GM21786 (cell line): Measurements from ENCODE around the gene BAG2.

Experiments used
- ATAC-seq: cut with Tn5 transposase; IDR thresholded peaks from one replicate; pipeline ENCODE4 v1.9.1; 2021; ENCODE audit not compliant: unreplicated experiment

Gene BAG2

DNA sequence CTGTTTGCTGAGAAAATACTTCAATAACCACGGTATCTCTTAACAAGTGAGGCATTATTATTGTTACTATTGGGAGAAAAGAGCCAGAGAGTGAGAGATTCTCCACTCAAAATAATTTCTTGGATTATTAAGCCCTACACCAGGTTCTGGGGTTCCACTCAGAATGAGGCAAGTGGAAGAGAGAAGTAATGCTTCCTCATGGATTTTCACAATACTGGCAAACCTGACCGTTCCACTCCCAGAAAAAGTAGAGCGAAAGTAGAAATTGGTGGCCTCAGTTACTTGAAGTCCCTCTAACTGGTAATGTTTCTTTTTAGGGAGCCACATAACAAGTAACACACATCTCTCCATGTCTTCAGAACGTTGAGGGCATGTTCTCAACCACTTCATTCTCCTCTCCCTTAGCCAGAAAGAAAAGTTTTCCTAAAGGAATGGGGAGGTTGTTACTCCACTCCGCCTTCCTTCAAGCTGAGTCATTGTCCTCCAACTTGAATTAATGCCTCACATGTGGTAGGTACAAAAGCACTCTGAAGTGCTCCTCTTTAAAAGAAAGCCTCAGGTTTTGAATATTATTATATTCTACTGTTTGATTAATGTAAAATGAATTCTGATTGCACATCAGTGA lies 1.9 kb downstream of the BAG2 start:
- no peak for ATAC-seq

DNA sequence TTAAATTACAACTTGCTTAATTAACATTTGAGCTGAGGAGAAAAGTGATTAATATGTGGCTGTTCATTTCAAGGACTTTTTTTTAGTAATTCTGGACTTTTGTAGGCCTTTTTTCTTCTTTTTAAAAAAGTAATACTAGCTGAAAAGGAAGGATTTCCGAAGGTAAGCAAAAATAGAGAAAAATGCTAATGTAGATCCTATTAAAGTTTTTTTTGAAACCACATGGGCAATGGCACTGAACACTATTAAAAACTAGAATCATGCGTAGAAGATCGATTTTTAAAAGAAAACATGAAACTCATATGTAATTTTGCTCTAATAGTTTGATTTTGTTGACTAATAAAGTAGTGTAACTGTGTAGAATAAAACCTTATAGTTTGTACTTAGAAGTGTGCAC lies 2.4 kb downstream of the BAG2 start:
- ATAC-seq: no peak

GRCh38 chr6:57177545-57178265 lies 5.6 kb downstream of the BAG2 start:
- no peak for ATAC-seq

GRCh38 chr6:57180596-57180995 lies 8.5 kb downstream of the BAG2 start:
- ATAC-seq: no peak

GRCh38 chr6:57182017-57182432 lies 9.9 kb downstream of the BAG2 start:
- no peak for ATAC-seq

GRCh38 chr6:57183336-57183735 lies 11.2 kb downstream of the BAG2 start:
- ATAC-seq: no peak

DNA sequence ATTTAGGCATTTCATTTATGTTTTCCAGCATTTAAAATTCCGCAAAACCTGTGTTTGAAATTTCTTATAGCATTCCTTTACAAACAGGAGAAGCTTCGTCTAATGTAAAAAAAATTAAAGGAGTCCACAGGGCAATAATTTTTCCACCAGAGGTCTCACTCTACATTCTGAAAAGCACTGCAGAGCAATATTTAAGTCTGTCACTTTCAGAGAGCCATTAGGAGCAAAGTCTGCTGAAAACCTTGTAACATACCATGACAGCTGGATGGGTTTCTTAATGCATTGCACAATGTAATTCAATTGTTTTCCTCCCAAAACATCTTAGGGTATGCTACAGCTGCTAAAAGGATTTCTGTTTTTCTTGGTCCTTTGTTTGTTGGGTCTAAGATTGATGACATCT lies 18.0 kb downstream of the BAG2 start:
- no peak for ATAC-seq

DNA sequence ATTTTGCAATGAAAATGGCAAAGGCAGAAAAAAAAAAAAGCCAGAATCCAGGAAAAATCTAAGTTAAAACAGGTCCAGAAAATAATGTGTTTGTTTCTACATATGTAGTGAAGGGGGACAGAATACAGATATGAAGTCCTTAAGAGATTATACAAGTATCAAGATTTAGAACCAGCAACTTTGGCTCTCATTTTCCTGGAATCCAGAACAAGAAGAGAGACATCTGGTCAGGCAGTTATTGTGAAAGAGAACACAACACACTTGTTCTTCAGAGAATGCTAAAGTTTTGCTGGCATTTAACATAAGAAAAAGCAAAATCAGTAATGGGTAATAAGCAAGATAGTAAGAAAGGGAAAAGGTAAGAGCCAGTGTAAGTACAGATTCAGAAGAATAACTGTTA lies 21.1 kb downstream of the BAG2 start:
- no peak for ATAC-seq

DNA sequence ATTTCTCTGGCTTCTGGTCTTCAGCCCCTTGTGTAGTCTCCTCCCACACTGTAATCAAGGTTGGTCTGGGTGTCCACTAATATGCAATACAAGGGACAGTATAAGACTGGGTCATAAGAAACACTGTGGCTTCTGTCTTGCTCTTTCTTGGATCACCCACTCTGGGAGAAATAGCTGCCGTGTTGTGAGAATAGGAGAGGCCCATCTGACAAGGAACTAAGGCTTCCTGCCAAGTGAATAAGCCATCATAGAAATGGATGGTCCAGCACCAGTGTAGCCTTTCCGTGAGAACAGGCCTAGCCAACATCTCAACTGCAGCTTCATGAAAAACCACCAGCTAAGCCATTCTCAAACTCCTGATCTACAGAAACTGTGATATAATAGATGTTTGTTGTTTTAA lies 23.3 kb downstream of the BAG2 start:
- no peak for ATAC-seq

DNA sequence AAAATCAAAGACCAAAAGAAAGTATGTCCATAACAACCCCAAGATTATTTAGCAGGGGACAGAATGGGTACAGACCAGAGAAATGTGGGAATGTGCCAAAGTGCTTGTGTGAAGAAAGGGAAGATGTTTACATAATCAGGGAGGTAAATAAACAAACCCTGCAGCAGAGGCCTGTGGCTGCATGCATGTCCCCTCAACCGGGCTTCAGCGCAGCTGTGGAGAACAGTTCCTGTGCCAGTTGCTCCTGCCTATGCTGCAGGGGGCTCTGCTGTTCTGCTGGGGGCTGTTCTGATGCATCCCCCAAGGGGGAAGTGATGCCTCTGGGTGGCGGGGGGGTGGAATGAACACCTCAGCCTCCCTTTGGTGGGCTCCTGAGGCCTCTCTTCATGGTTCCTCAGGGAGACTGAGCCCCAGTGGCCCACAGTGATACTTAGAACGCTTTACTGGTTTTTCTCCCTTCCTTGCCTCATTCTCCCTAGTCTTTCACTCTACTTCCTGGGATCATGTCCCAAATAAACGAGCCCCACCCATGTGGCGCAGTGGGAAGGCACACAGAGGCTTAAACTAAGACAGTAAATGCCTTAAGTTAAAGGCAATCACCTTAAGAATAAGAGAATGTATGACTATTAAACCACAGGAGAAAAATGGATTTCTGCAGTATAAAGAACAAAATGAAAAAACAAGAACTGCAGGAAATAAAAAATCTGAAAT lies 27.0 kb downstream of the BAG2 start:
- no peak for ATAC-seq

DNA sequence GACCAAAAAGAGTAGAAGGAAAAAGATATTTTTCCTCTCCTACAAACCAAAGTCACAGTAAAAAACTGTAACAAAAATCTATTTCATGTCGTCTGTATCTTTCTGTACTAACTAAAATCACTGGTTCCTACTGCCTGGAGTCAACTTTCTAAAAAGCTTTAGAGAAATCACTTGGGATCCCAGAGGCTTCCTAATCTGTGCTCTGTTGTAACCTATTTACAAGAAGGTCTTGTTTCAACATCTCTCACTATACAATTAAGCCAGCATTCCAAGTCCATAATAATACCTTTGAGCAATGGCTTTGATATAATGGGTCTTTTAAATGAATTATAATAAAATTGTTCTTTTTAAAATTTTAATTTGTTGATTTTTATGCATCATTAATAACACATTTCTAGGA lies 29.6 kb downstream of the BAG2 start:
- no peak for ATAC-seq

DNA sequence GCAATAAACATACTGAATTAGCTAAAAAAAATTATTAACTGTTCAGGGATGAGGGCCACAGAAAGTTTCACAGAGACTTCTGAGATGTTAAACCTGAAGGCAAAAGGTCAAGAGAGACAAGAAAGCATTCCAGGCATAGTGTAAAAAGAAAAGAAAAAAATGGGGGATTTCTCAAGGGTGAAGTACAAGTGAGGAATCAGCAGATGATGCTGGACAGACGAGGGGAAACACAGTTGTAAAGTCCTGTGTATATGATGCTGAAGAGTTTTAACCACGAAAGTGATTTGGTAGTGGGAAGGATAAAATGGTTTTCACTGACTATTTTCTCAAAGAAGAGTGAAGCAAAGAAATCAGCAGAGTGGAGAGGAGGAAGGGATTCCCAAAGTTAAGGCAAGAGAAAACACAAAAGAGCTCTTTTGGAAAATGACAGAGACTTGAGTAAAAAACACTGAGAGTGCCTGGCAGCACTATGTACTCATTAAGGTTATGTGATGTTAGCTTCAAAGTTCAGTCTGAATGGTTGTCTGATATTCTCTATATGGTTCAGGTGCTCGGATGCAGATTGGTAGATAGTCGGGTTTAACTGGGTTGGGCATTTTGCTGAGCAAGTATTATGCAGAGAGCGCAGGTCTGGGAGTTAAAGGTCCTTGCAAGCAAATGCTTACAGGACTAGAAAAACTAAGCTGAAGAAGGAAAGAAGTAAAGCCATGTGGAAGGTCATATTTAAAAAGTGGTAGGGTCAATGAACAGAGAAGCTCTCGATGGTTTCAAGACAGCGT lies 33.6 kb downstream of the BAG2 start:
- ATAC-seq: no peak

- no peak for ATAC-seq
Observed at GRCh38 chr6:57207141-57207540, 35.0 kb downstream of the BAG2 start.

DNA sequence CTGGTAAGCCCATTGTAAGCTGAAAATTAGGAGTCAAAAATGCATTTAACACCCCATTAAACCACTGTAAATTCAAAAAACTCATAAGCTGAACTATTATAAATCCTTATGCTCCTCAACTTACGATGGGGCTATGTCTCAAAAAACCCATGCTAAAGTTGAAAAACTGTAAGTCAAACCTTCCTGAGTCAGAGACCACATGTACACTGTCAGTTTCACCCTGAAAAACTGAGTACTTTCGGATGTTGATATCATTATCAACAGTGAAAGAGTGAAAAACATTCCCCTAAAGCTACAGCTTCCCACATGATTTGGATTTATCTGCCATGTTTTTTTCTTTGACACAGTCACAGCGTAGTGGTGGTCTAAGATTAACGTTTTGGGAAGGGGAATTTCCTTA lies 35.7 kb downstream of the BAG2 start:
- no peak for ATAC-seq

DNA sequence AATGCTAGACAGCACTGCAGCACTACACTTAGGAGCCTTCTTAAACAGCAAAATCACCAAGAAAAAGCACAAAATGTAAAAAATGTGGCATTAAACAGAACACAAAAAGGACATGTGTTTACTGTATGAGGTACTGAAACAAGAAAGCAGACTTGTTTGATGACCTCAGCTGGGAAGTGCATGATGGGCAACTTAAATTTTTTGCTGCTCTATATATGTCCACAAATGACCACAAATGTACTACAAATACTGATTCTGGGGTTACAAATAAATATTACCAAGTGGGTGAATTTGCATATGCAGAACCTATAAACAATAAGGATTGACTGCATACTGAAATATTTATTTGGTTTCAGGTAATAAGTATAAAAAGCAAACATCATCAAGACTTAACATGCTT lies 36.9 kb downstream of the BAG2 start:
- no peak for ATAC-seq

DNA sequence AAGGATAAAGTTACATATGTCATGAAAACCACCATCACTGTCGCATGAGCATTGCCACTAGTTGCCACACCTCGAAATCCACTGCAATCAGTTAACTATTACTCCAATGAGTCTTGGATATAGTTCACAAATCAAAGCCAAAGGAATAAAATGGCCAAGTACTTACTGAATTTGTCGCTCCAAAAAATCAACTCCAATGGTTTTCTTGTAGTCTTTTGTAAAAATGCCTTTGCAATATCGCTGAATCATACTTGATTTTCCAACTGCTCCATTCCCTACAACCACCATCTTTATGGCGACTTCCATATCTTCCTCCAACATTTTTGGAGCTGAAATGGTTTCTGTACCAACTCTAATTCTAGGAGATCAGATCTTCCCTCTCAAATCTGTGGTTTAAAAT lies 37.9 kb downstream of the BAG2 start:
- no peak for ATAC-seq

DNA sequence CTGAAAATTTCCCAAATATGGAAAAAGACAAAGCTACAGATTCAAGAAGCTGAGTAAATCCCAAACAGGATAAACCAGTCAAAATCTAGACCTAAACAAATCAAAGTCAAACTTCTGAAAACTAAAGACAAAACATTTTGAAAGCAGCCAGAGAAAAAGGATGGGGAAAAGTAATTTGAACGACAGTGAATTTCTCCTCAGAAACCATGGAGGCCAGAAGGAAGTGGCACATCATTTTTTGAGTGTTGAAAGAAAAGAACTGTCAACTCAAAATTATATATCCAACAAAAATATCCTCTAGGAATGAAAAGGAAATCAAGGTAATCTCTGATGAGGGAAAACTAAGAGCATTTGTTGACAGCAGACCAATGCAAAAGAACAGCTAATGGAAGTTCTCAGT lies 43.1 kb downstream of the BAG2 start:
- ATAC-seq: no peak

DNA sequence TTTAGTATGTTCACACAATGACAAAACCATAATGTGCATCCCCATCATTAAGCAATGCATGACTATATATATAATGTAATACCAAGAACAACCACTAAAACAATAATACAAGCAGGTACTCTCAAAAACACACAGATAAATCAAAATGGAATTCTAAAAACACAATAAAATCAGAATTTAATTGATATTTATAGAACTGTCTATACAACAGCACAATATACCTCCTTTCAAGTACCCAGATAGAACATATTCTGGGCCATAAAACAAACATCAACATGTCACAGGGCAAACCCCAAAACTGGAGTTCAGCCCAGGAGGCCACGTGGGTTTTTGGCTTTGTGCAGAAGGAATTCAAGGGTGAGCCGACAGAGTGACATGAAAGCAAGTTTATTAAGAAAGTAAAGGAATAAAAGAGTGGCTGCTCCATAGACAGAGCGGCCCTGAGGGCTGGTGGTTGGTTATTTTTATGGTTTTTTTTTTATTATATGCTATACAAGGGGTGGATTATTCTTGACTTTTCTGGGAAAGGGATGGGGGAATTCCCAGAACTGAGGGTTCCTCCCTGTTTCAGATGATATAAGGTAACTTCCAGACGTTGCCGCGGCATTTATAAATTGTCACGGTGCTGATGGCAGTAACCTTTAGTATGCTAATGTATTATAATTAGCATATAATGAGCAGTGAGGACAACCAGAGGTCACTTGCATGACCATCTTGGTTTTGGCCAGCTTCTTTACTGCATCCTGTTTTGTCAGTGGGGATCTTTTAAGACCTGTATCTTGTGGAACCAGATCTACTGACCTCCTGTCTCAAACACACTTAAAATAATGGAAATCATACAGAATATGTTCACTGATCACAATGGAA lies 44.3 kb downstream of the BAG2 start:
- ATAC-seq: no peak

- no peak for ATAC-seq
Observed at GRCh38 chr6:57217270-57217669, 45.1 kb downstream of the BAG2 start.

- no peak for ATAC-seq
Observed at GRCh38 chr6:57220083-57220703, 48.1 kb downstream of the BAG2 start.
